ENCODE data around the gene ZNF581.

Gene ZNF581

DNA sequence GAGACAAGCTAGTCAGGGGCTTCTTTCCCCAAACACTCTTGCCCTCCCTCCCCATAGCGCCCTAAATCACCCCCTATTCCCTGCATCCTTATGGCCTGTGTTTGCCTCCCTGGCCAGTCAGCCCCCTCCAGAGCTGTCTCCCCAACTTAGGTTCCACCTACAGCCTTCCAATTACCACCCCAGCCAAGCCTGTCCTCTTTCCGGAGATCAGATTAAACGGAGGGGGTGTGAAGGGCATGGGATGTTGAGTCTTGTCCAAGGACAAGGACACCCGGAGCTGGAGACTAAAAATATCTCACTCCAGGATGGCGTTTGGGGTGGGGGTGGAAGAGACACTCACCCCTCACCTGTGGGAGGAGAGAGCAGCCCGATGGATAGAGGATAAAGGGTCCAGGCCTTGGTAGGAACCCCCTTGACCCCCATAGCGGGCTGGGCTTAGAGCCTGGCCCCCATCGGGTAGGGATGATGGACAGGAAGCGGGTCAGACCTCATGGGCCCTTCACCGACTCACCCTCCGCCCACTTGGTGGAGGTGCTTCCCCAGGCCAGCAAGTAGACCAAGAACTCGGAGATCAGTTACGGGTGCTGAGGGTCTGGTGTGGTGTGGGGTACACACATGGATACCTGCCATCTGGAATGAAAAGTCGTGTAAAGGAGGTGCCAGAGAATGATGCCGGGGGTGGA lies 32.0 kb upstream of the ZNF581 start:
- no peak for DNase-seq (ENCODE audit: low read depth)

DNA sequence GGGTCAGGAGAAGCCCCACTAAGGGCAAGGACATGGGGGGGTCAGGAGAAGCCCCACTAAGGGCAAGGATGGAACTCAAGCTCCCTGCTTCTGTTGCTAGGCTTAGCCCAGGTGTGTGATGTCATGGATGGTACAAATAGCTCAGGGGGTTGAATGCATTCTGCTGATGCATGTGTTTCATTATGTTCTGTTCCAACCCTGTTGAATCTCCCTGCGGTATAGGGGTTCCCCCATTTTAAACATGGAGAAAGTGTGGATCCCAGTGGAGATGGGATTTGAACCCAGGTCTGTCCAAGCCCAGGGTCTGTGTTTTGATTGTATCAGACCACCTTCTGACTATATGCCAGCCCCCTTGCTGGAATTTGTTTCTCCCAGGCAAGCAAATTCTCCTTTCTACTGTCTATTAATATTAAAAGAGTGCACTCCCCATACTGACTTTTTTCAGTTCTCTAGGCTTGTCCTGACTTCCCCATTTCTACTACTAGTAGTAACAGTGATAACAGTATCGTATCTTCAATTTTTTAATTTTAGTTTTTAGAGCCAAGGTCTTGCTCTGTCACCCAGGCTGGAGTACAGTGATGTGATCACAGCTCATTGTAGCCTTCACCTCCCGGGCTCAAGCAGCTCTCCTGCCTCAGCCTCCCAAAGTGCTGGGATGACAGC lies 31.3 kb upstream of the ZNF581 start:
- no peak for DNase-seq (ENCODE audit: low read depth)

DNA sequence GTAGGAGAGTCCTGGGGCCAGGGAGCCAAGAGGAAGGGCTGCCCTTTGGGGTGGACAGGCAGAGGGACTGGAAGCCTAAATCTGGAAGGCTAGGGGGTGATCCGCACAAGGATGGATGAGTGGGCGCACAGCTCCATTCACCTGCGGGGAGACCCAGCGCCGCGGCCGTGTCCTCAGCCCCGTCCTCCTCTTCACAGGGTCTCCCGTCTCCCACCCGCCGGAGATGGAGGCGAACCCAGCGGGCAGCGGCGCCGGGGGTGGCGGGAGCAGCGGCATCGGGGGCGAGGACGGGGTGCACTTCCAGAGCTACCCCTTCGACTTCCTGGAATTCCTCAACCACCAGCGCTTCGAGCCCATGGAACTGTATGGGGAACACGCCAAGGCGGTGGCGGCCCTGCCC lies 30.1 kb upstream of the ZNF581 start:
- DNase-seq (ENCODE audit: low read depth), result no peak

DNA sequence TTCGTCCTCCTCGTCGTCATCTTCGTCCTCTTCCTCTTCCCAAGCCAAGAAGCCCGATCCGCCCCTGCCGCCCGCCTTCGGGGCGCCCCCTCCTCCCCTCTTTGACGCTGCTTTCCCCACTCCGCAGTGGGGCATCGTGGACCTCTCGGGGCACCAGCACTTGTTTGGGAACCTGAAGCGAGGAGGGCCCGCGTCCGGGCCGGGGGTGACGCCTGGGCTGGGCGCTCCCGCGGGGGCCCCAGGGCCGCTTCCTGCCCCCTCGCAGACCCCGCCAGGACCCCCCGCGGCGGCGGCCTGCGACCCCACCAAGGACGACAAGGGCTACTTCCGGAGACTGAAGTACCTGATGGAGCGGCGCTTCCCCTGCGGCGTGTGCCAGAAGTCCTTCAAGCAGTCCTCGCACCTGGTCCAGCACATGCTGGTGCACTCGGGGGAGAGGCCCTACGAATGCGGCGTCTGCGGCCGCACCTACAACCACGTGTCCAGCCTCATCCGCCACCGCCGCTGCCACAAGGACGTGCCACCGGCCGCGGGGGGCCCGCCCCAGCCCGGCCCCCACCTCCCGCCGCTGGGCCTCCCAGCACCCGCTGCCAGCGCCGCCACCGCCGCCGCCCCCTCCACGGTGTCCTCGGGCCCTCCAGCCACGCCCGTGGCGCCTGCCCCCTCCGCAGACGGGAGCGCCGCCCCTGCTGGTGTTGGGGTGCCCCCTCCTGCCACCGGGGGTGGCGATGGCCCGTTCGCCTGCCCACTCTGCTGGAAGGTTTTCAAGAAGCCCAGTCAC lies 29.3 kb upstream of the ZNF581 start:
- DNase-seq (ENCODE audit: low read depth), result no peak

DNA sequence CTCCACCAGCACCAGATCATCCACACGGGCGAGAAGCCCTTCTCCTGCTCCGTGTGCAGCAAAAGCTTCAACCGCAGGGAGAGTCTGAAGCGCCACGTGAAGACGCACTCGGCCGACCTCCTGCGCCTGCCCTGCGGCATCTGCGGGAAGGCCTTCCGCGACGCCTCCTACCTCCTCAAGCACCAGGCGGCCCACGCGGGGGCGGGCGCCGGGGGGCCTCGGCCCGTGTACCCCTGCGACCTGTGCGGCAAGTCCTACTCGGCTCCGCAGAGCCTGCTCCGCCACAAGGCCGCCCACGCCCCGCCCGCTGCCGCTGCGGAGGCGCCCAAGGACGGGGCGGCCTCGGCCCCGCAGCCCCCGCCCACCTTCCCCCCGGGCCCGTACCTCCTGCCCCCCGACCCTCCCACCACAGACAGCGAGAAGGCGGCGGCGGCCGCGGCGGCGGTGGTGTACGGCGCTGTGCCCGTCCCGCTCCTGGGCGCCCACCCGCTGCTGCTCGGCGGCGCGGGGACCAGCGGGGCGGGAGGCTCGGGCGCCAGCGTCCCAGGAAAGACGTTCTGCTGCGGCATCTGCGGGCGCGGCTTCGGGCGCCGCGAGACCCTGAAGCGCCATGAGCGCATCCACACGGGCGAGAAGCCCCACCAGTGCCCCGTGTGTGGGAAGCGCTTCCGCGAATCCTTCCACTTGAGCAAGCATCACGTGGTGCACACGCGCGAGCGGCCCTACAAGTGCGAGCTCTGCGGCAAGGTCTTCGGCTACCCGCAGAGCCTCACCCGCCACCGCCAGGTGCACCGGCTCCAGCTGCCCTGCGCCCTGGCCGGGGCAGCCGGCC lies 28.5 kb upstream of the ZNF581 start:
- no peak for DNase-seq (ENCODE audit: low read depth)

DNA sequence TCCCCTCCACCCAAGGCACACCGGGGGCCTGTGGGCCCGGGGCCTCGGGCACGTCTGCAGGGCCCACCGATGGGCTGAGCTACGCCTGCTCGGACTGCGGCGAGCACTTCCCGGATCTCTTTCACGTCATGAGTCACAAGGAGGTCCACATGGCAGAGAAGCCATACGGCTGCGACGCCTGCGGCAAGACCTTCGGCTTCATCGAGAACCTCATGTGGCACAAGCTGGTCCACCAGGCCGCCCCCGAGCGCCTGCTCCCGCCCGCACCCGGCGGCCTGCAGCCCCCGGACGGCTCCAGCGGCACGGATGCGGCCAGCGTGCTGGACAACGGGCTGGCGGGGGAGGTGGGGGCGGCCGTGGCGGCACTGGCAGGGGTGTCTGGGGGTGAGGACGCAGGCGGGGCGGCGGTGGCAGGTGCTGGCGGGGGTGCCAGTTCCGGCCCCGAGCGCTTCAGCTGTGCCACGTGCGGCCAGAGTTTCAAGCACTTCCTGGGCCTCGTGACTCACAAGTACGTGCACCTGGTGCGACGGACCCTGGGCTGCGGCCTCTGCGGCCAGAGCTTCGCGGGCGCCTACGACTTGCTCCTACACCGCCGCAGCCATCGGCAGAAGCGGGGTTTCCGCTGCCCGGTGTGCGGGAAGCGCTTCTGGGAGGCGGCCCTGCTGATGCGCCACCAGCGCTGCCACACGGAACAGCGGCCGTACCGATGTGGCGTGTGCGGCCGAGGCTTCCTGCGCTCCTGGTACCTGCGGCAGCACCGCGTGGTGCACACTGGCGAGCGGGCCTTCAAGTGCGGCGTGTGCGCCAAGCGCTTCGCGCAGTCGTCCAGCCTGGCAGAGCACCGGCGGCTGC lies 27.7 kb upstream of the ZNF581 start:
- no peak for DNase-seq (ENCODE audit: low read depth)

DNA sequence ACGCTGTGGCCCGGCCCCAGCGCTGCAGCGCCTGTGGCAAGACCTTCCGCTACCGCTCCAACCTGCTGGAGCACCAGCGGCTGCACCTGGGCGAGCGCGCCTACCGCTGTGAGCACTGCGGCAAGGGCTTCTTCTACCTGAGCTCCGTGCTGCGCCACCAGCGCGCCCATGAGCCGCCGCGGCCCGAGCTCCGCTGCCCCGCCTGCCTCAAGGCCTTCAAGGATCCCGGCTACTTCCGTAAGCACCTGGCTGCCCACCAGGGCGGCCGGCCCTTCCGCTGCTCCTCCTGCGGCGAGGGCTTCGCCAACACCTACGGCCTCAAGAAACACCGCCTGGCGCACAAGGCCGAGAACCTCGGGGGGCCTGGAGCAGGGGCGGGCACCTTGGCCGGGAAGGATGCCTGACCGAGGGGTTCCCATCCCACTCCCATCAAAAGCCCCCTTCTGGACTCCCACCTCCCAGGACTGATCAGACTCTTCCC lies 27.0 kb upstream of the ZNF581 start:
- DNase-seq (ENCODE audit: low read depth), result no peak

DNA sequence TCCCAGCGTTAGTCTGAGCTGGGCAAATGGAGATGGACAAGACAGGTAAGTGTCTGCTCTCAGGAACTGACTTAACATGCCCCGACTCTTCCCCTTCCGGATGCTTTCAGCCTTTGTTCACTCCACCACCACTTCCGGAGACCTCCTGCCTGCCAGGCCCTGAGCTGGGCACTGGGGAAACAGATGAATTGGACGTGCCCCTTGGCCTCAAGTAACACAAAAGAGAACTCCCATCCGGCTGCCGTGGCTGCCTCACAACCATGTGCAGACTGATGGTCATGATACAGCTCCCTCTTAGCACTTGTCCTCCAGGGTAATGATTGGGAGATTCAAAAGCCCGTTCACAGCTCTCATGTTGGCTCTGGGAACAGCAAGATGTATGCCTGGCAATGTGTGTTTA lies 26.0 kb upstream of the ZNF581 start:
- DNase-seq (ENCODE audit: low read depth), result no peak

DNA sequence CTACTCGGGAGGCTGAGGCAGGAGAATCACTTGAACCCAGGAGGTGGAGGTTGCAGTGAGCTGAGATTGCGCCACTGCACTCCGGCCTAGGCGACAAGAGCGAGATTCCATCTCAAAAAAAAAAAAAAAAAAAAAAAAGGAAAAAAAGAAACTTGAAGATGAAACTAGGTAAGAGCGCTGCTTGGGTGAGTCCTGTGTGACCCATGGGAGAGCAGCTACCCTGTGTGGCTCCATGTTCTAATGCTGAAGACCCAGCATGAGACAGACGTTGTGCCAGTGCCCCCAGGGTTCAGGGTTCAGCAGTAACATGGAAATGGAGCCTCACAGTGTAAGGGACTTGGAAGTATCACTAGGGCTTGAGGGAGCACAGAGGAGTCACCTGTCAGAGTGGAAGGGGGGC lies 25.0 kb upstream of the ZNF581 start:
- no peak for DNase-seq (ENCODE audit: low read depth)

DNA sequence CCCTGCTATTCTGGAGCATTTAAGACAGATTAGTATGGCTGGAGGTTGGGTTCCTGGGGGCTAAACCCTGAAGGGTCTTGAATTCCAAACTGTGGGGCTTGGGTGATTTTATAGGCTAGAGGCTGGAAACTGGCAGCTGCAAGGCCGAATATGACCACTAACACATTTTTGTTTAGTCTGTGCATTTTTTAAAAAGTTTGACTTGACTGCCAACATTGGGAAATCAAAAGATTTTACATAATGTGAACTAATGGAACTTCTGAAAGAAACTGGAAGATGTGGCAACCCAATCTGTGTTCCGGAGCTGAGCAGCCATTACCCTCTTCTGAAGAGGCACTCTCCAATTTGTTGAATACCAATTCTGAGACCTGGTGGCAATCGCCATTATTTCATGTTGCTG lies 24.2 kb upstream of the ZNF581 start:
- no peak for DNase-seq (ENCODE audit: low read depth)

DNA sequence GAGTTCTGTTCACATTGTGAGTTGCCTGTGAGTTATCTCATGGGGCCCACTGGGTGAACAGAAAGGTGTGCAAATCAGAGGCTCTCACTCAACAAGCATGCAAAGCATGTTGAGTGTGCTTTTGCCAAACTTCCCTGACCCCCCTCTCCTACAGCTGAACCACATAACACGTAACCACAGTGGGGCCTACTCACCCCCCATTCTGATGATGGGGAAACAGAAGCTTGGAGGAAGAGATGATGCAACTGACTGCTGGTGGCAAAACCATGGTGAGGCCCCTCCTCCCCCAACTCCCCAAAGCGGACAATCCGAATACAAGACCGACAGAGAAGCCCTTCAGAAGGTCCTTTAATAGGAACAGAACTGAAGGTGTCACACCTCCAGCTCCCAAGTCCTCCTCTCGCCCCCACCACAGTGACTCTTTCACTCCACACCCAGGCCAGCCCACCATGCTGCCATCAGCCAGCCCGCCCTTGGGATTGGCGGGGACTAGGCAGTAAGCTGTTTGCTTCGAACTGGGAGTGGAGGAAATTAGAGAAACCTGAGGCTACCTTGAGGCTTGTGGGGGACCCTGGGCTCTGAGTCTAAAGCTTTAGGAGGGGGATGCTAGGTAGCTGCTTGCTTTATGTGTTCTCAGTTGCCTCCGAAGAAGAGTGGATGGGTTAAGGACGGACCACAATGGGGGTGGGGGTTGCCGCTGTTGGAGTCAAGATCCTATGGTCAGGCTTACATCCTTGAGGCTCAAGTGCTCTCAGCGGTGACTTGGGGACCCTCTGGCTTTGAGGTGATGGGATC lies 22.8 kb upstream of the ZNF581 start:
- DNase-seq (ENCODE audit: low read depth), result no peak

DNA sequence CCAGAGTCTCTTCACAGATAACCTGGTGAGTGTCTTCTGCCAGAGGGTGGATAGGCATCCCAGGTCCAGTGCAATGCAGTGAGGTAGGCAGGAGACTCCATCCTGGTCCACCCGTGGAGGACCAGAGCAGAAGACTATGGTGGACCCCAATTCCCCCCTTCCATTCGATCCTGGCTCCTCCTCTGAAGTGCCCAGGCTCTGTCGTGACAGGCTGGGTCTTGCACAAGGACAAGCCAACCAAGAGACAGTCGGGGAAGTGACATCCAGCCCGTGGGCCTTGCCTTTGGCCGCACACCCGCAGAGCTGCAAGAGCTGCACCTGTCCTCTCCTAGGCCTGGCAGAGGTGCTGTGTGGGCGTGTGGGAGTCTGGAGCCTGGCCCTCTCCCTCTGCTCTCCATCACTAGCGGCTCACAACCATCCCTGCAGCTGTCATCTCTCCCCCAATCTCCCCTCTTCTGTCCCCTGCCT lies 22.2 kb upstream of the ZNF581 start:
- DNase-seq (ENCODE audit: low read depth), result no peak

DNA sequence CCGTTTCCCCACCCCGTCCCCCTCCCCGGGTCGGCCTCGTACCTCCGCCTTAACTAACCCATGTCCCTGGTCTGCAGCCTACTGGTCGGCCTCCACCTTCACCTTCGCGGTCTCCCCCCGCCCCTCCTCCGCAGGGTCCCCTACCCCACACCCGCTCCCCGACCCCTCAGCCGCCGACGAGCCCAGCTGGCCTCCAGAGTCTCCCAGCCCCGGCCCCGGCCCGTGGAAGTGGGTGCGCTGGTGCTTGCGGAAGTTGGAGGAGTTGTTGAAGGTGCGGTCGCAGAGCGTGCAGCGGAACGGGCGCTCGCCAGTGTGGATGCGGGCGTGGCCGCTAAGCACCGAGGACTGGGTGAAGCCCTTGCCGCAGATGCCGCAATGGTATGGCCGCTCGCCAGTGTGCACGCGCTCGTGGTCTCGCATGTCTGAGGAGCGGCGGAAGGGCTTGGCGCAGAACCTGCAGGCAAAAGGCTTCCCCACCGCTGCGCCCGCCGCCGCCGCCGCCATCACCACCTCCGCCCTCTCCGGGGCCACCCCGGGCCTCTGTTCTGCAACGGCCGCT lies 21.7 kb upstream of the ZNF581 start:
- no peak for DNase-seq (ENCODE audit: low read depth)

DNA sequence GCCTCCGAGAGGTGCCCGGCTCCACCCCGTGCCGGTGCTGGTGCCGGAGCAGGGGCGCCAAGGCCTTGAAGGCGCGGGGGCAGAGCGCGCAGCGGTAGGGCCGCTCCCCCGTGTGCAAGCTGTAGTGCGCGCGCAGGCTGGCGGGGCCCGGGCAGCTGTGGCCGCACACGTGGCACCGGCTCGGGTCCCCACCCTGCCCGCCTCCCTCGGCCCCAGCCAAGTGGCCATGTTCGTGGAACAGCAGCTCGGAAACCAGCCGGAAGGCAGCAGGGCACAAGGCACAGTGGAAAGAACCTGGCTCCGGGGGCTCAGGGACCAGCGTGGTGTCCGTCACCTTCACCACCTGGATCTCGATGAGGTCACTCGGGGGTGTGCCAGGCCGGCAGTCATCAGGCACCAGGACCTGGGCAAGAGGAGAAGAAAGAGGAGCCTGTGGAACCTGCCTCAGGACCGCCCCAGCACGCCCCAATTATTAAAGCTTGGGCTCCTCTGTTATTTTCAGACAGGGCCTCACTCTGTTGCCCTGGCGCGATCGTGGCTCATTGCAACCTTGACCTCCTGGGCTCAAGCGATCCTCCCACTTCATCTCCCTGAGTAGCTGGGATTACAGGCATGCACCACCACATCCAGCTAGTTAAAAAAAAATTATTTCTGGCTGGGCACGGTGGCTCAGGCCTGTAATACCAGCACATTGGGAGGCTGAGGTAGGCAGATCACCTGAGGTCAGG lies 21.0 kb upstream of the ZNF581 start:
- DNase-seq (ENCODE audit: low read depth), result no peak

DNA sequence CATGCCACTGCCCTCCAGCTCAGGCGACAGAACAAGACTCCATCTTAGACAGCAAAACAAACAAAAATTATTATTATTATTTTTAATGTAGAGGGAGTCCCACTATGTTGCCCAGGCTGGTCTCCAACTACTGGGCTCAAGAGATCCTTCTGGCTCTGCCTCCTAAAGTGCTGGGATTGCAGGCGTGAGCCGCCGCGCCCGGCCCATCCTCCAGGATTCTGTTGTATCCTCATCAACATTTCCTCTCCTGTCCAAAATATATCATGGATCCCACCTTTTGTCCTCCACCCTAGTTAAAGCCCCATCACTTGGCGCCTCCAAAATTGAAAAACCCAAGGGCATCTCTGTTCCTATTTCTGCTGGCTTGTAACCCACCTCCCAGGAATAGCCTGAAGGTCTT lies 20.3 kb upstream of the ZNF581 start:
- DNase-seq (ENCODE audit: low read depth), result no peak

DNA sequence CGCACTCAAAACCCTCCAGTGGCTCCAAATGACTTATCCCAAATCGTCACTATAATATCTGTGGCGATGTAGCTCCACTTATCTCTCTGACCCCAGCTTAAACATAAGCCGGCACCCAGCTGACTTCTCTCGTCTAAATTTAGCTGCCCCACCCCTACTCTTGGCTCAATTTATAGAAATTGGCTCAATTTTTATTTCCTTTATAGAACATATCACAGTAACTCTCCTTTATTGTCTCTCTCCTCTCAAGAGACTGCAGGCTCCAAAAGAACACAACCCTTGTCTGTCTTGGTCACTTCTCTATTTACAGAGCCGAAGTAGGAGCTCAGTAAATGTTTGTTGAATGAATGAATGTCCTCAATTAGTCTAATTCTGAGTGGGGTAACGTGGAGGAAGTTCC lies 19.9 kb upstream of the ZNF581 start:
- DNase-seq (ENCODE audit: low read depth), result no peak

DNA sequence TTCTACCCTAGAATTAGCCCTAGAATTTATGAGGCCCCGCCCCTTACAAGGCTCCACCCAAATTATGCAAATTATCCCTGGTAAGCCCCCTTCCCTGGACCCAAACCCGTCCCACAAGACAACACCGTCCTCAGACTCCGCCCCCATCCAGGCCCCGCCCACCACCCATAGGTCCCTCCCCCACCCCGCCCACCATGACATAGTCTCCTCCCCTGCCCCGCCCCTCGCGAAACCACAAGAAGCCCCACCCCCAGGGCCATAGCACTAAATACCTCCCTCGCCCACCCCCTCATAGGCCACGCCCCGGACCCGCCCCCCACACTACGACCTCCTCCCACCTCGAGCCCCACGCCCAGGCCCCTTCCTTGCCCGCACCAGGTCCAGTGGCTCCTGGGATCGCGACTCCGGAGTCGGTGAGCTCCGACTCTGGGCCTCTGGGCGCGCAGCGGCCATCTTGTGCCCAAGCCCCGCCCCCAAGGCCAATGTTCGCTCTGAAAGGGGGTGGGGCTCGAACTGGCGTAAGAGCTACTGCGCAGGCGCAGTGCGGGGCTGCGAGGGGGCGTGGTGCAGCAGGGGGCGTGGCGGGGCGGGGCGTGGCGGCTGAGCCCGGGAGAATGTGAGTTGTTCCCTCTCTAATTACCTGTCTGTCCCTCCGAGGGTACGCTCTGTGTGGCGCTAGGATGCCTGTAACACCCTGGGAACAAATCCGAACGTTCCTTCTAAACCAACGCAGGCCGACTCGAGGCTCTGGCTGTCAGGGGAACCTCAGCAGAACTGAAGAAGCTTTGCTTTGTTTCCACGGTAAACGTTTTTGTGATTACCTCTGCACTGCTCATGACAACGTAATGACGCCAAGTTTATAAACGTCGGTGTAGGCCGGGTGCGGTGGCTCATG lies 19.1 kb upstream of the ZNF581 start, which contains the start of gene ZNF784:
TSS of gene ZNF784 (minus strand) at position 458 of the 895 bp plus-strand sequence. CDS start at position 453, 5 bp downstream.
- peak; percentile 88 for DNase-seq (ENCODE audit: low read depth)

DNA sequence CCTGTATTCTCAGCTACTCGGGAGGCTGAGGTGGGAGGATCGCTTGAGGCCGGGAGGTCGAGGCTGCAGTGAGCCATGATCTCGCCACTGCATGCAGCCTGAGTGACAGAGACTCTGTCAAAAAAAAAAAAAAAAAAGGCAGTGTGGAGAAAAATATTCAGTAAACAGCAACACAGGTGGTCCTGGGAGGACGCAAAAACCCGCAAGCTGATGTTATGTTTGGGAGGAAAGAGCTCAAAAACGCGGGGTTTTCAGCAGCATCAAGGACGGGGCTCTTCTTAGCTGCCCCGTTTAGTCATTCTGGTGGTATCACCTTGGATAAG lies 18.5 kb upstream of the ZNF581 start:
- no peak for DNase-seq (ENCODE audit: low read depth)

Measured in activated T-cell treated with anti-CD3 and anti-CD28 coated beads for 48 hours (primary cell).